ENCODE results near the gene SIGLEC6. TPM values are rescaled to one million over a fixed set of nuclear protein-coding genes. Genes with fewer than 3 reads are reported as not detected.

SIGLEC6 gene
- total RNA-seq, 4 donors from 2014 or later: 0.38 to 1.4 (median 1.1) TPM

- ATAC-seq (ENCODE audit: low FRiP score) (no peak), DNase-seq (ENCODE audit: low spot score) (no peak)
- no peak for TF ChIP-seq CTCF (IDR thresholded peaks at IDR 0.05)
Measured at GRCh38 chr19:51477344-51477743, 54.1 kb downstream of the SIGLEC6 start.

- ATAC-seq (ENCODE audit: low FRiP score) (no peak), DNase-seq (ENCODE audit: low spot score) (no peak)
- no peak for TF ChIP-seq CTCF (IDR thresholded peaks at IDR 0.05)
Measured at GRCh38 chr19:51476164-51476563, 55.3 kb downstream of the SIGLEC6 start.

GRCh38 chr19:51473009-51473707 lies 58.3 kb downstream of the SIGLEC6 start:
- ATAC-seq (ENCODE audit: low FRiP score) (no peak), DNase-seq (ENCODE audit: low spot score) (peak; percentile 98)
- TF ChIP-seq CTCF (IDR thresholded peaks at IDR 0.05): peak in 2 of 3 donors; percentile 30 to 36

GRCh38 chr19:51472607-51473006 lies 58.9 kb downstream of the SIGLEC6 start:
- DNase-seq (ENCODE audit: low spot score): no peak
- no peak for TF ChIP-seq CTCF (IDR thresholded peaks at IDR 0.05)
- ATAC-seq (ENCODE audit: low FRiP score): no peak

GRCh38 chr19:51471527-51471926 lies 59.9 kb downstream of the SIGLEC6 start:
- no peak for TF ChIP-seq CTCF (IDR thresholded peaks at IDR 0.05)
- DNase-seq (ENCODE audit: low spot score): no peak
- no peak for ATAC-seq (ENCODE audit: low FRiP score)

- no peak for TF ChIP-seq CTCF (IDR thresholded peaks at IDR 0.05)
- DNase-seq (ENCODE audit: low spot score) (no peak), ATAC-seq (ENCODE audit: low FRiP score) (no peak)
Measured at GRCh38 chr19:51470966-51471365, 60.5 kb downstream of the SIGLEC6 start.

- no peak for DNase-seq (ENCODE audit: low spot score)
Measured at GRCh38 chr19:51469629-51470028, 61.8 kb downstream of the SIGLEC6 start.

More at GRCh38 chr19:51469629-51470028, 61.8 kb downstream of the SIGLEC6 start:
- TF ChIP-seq CTCF (IDR thresholded peaks at IDR 0.05): no peak
- ATAC-seq (ENCODE audit: low FRiP score): no peak
